Gastroesophageal sphincter (tissue), 4 donors: Measurements from ENCODE around the gene CRACR2B. TPM values are rescaled to one million over a fixed set of nuclear protein-coding genes. Genes with fewer than 3 reads are reported as not detected.

ENCODE experiments used
- ATAC-seq: fragments of 150-250 bp; one replicate; pipeline ENCODE4 v1.9.1; 2016; ENCODE audit warnings: mild to moderate bottlenecking, moderate library complexity
- H3K27ac ChIP-seq, 4 donors: fragments of 200-600 bp; sonication (generic) in 3 of 4; 1 replicate in 3 of 4; 2 replicates in 1 of 4; pipeline ENCODE4 v1.5.1; 2016 to 2019
- H3K27me3 ChIP-seq: fragments of 200-600 bp; sonication (generic); one replicate; pipeline ENCODE4 v1.5.1; 2019
- H3K36me3 ChIP-seq, 2 donors: fragments of 200-600 bp; sonication (generic); one replicate each; pipeline ENCODE4 v1.5.1; 2019; ENCODE audit warnings: control low read depth in 1 of 2
- H3K4me1 ChIP-seq, 3 donors: fragments of 200-600 bp; sonication (generic); 1 replicate in 2 of 3; 2 replicates in 1 of 3; pipeline ENCODE4 v1.5.1; 2016 to 2019; ENCODE audit warnings: control low read depth in 2 of 3
- H3K4me3 ChIP-seq, 2 donors: fragments of 200-600 bp; sonication (generic); one replicate each; pipeline ENCODE4 v1.5.1; 2019; ENCODE audit warnings: mild to moderate bottlenecking in 1 of 2, moderate library complexity in 1 of 2
- H3K9me3 ChIP-seq, 3 donors: fragments of 200-600 bp; sonication (generic); one replicate each; pipeline ENCODE4 v1.5.1; 2017 to 2019; ENCODE audit warnings: control low read depth in 2 of 3
- CTCF ChIP-seq, 4 experiments: fragments of 200-600 bp in 2 of 4; fragments of 450-650 bp in 2 of 4; sonication (generic) in 1 of 4; IDR thresholded peaks; one replicate each; pipeline ENCODE4 v1.5.1; 2017 to 2019; ENCODE audit warnings: antibody characterized with exemption in 4 of 4, mild to moderate bottlenecking in 2 of 4, moderate library complexity in 2 of 4
- EP300 ChIP-seq: sonication (generic); formaldehyde crosslinking; IDR thresholded peaks from one replicate; pipeline ENCODE4 v1.6.1; 2017; ENCODE audit warnings: antibody characterized with exemption, mild to moderate bottlenecking
- POLR2A ChIP-seq, 2 donors: fragments of 450-650 bp; IDR thresholded peaks; one replicate each; pipeline ENCODE4 v1.6.1; 2017; ENCODE audit warnings: antibody characterized with exemption in 2 of 2, mild to moderate bottlenecking in 2 of 2, moderate library complexity in 1 of 2
- POLR2AphosphoS5 ChIP-seq: sonication (generic); formaldehyde crosslinking; IDR thresholded peaks from one replicate; pipeline ENCODE4 v1.6.1; 2017; ENCODE audit warnings: antibody characterized with exemption
- WGBS, 2 donors: methylation state at CpG; one replicate each; pipeline ENCODE4 v1.1.5; 2018; ENCODE audit warnings: low coverage in 1 of 2; 5-methylcytosine and 5-hydroxymethylcytosine counted together
- total RNA-seq, 4 donors: library from RNA; depleted of rRNA; stranded (reverse); fragments of >200 nt; gene quantifications; one replicate each; pipeline ENCODE4 v1.1.0, GENCODE V29; 2016

CRACR2B gene
- total RNA-seq, 4 donors from 2014 or later = 4.1 to 10.3 (median 6.4) TPM

- WGBS, 2 donors = 60% methylated on average over 1 of the region's 28 CpGs; no CpG with 5 or more reads in 1 of the 2 donors
- H3K4me1 ChIP-seq = peaks cover 0 to 86% (median 37%) of the 10 kb centered on the region in 3 donors
- peaks cover 0 to 54% of the 10 kb centered on the region in 2 donors for H3K36me3 ChIP-seq
- peak overlapping the region in 1 of 2 donors; percentile 52 for H3K4me3 ChIP-seq
- H3K9me3 ChIP-seq = no peaks in the 10 kb centered on the region
- no peak for ATAC-seq
- peak overlapping the region in 2 of 4 donors; percentile 5 to 37 for H3K27ac ChIP-seq
- peaks cover 16% of the 10 kb centered on the region for H3K27me3 ChIP-seq
- no peak for TF ChIP-seq POLR2A (IDR thresholded peaks at IDR 0.05)
- no peak for TF ChIP-seq EP300
- TF ChIP-seq POLR2AphosphoS5 = no peak
- TF ChIP-seq CTCF (IDR thresholded peaks at IDR 0.05) = no peak
These were observed 23.4 kb downstream of the CRACR2B start for GRCh38 chr11:850775-851763.

- Histone ChIP-seq H3K27me3 (peaks cover 15% of the 10 kb centered on the region), H3K4me1 (peaks cover 0 to 84% (median 34%) of the 10 kb centered on the region in 3 donors), H3K9me3 (no peaks in the 10 kb centered on the region), H3K36me3 (peaks cover 0 to 47% of the 10 kb centered on the region in 2 donors), H3K27ac (peak overlapping the region in 2 of 4 donors; percentile 27 to 36), H3K4me3 (no peak overlapping the region)
- WGBS, 2 donors = 80% methylated on average over 1 of the region's 15 CpGs; no CpG with 5 or more reads in 1 of the 2 donors
- no peak for ATAC-seq
- TF ChIP-seq CTCF (IDR thresholded peaks at IDR 0.05) (no peak), POLR2A (IDR thresholded peaks at IDR 0.05) (no peak), EP300 (no peak), POLR2AphosphoS5 (no peak)
These were observed 25.0 kb downstream of the CRACR2B start for GRCh38 chr11:852762-853161.

- whole genome bisulfite sequencing, 2 donors = no CpG with 5 or more reads among the region's 27 CpGs
- no peak for TF ChIP-seq POLR2A (IDR thresholded peaks at IDR 0.05)
- Histone ChIP-seq H3K4me1 (peaks cover 0 to 84% (median 23%) of the 10 kb centered on the region in 3 donors), H3K9me3 (no peaks in the 10 kb centered on the region), H3K27ac (peak overlapping the region in 1 of 4 donors; percentile 27), H3K36me3 (peaks cover 0 to 44% of the 10 kb centered on the region in 2 donors), H3K4me3 (no peak overlapping the region), H3K27me3 (peaks cover 4% of the 10 kb centered on the region)
- ATAC-seq = no peak
These were observed 26.1 kb downstream of the CRACR2B start for GRCh38 chr11:853682-854448.

- Histone ChIP-seq H3K9me3 (no peaks in the 10 kb centered on the region), H3K36me3 (peaks cover 0 to 44% of the 10 kb centered on the region in 2 donors), H3K4me1 (peaks cover 0 to 85% (median 22%) of the 10 kb centered on the region in 3 donors), H3K27ac (no peak overlapping the region), H3K27me3 (no peaks in the 10 kb centered on the region), H3K4me3 (no peak overlapping the region)
- no CpG with 5 or more reads among the region's 20 CpGs for WGBS, 2 donors
- ATAC-seq = no peak
- TF ChIP-seq POLR2A (IDR thresholded peaks at IDR 0.05) (no peak), EP300 (no peak), POLR2AphosphoS5 (no peak), CTCF (IDR thresholded peaks at IDR 0.05) (no peak)
These were observed 27.0 kb downstream of the CRACR2B start for GRCh38 chr11:854601-855329.

GRCh38 chr11:855330-855674 is 27.6 kb downstream of the CRACR2B start:
- Histone ChIP-seq H3K36me3 (peaks cover 0 to 41% of the 10 kb centered on the region in 2 donors), H3K27me3 (no peaks in the 10 kb centered on the region), H3K27ac (no peak overlapping the region), H3K9me3 (no peaks in the 10 kb centered on the region), H3K4me1 (peaks cover 0 to 85% (median 23%) of the 10 kb centered on the region in 3 donors), H3K4me3 (no peak overlapping the region)
- TF ChIP-seq CTCF (IDR thresholded peaks at IDR 0.05) = no peak
- no peak for TF ChIP-seq POLR2A (IDR thresholded peaks at IDR 0.05)
- no peak for TF ChIP-seq EP300
- no peak for TF ChIP-seq POLR2AphosphoS5
- ATAC-seq = no peak
- WGBS, 2 donors = no CpG with 5 or more reads among the region's 7 CpGs
